ENCODE results near the gene MTHFS. TPM values are rescaled to one million over a fixed set of nuclear protein-coding genes. Genes with fewer than 3 reads are reported as not detected.

Gene MTHFS
- total and polyA plus RNA-seq, 2 donors (not counting 3 experiments of a cell fraction or from before 2014, with no cell fraction given): 9.3 to 15.7 TPM

DNA sequence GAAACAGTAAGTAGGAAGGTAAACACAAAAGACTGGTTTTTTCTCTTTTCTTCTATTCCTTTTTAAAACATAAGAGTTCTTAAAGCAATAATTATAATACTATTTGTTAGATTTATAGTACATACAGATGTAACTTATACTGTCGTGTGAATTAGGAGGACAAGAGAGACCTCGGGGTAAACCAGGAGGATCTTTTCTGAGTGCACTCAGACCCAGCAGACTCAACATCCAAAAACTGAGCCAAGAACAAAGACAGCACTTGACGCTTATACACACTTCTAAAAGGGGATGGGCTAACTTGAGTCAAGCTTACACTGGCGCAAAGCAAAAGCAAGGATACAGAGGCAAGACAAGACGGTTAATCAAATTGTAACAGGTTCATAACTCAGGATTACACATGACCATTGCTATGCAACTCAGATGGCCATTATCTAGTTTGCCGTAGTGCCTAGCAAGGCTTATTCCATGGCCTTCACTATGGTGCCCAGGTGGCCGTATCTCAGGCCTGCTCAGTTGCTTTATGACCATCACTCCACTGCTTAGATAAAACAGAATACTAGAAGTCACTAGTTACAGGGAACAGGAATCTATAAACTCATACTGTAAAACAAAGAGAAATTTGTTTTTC is 18.6 kb downstream of the MTHFS start:
- no peak overlapping the region for H3K4me3 ChIP-seq (replicated peaks in 1 of 3; ENCODE audit: insufficient read depth in 1 of 3, low read depth in 1 of 3, low read length in 3 of 3)
- ChIA-PET CTCF (interaction anchor here (1.4 kb wide), 1 partner anchor 24 kb away, joined by 4 read pairs; no protein-coding TSS in a partner anchor), POLR2A (no interaction called here)
- H3K36me3 ChIP-seq (ENCODE audit: control insufficient read depth in 2 of 2, extremely low read depth in 1 of 2, insufficient read depth in 2 of 2, low read length in 2 of 2): no peaks in the 10 kb centered on the region
- H3K9ac ChIP-seq (replicated peaks; ENCODE audit: extremely low read depth, insufficient read depth, low read length): no peak overlapping the region
- no peak for FAIRE-seq
- TF ChIP-seq CTCF (IDR thresholded peaks at IDR 0.05; ENCODE audit: extremely low read depth in 1 of 2, insufficient read depth in 1 of 2, low read depth in 1 of 2, low read length in 2 of 2): no peak
- no peak for TF ChIP-seq EZH2 (IDR thresholded peaks at IDR 0.05; ENCODE audit: borderline replicate concordance, low read depth, low read length, severe bottlenecking)
- TF ChIP-seq MAX (IDR thresholded peaks at IDR 0.05; ENCODE audit: insufficient read depth, insufficient read length): no peak
- TF ChIP-seq POLR2A (IDR thresholded peaks at IDR 0.05; ENCODE audit: low read depth, low read length): no peak
- TF ChIP-seq MYC (IDR thresholded peaks at IDR 0.05; ENCODE audit: low read depth, low read length): no peak
- TF ChIP-seq GATA2 (IDR thresholded peaks at IDR 0.05; ENCODE audit: insufficient read depth, insufficient read length, low read depth, low read length): no peak
- TF ChIP-seq FOS (IDR thresholded peaks at IDR 0.05; ENCODE audit: borderline replicate concordance, insufficient read depth, low read length): no peak
- TF ChIP-seq JUN (IDR thresholded peaks at IDR 0.05; ENCODE audit: borderline replicate concordance, insufficient read depth, insufficient read length, low read depth): no peak
- H3K79me2 ChIP-seq (ENCODE audit: control insufficient read depth, insufficient read depth, low read length): no peaks in the 10 kb centered on the region
- H2AFZ ChIP-seq (ENCODE audit: low read depth, low read length): no peak overlapping the region
- dilution Hi-C loops (cut with MboI; ENCODE audit: extremely low pct_ligation_motif_present, low sequenced_read_pairs) (no loop called here), intact Hi-C loops (cut with micrococcal nuclease) (no loop called here)
- H3K4me1 ChIP-seq (ENCODE audit: control insufficient read depth, extremely low read depth, insufficient read depth, low read length): no peaks in the 10 kb centered on the region
- DNase-seq (ENCODE audit: low read depth, low spot score): no peak
- no peaks in the 10 kb centered on the region for H3K27me3 ChIP-seq (ENCODE audit: control insufficient read depth in 2 of 2, insufficient read depth in 2 of 2, low read length in 2 of 2)
- no peaks in the 10 kb centered on the region for H3K9me3 ChIP-seq (replicated peaks; ENCODE audit: control insufficient read depth, insufficient read depth, low read length)
- no peak overlapping the region for H3K27ac ChIP-seq (ENCODE audit: insufficient read depth, low read depth, low read length)
- no peak overlapping the region for H3K4me2 ChIP-seq (ENCODE audit: insufficient read depth, low read length)
- no peaks in the 10 kb centered on the region for H4K20me1 ChIP-seq (replicated peaks; ENCODE audit: control insufficient read depth, extremely low read depth, insufficient read depth, low read length)
- no TSS peak for BruUV-seq (replicated peaks)
- H3K9me1 ChIP-seq (replicated peaks; ENCODE audit: control insufficient read depth, extremely low read depth, insufficient read depth, low read length): no peaks in the 10 kb centered on the region

Data from endothelial cell of umbilical vein (primary cell).